Stimulated activated CD8-positive, alpha-beta memory T cell treated with anti-CD3 and anti-CD28 coated beads, Interleukin-2, amount 100 ng/mL, for 1 hour (primary cell): ENCODE results near the gene SLC30A1.
"Not testable (repeated sequence)": the region's sequence is repeated elsewhere in the genome, so short reads cannot be mapped to it uniquely, and the experiment has no call there.

Experiments
- DNase-seq, 2 donors: peaks; one replicate each; pipeline ENCODE4 v3.0.0-alpha.2; 2020; ENCODE audit warnings: low read depth in 2 of 2

SLC30A1 gene

GRCh38 chr1:211578640-211579439, at the start of gene SLC30A1:
SLC30A1 (minus strand) TSS chr1:211579161; CDS start chr1:211578612, 549 bp downstream.
- DNase-seq: peak; percentile 99

- DNase-seq: no peak
Observed at GRCh38 chr1:211628417-211628816, 49.5 kb upstream of the SLC30A1 start.

- no peak for DNase-seq
Observed at GRCh38 chr1:211627259-211627658, 48.3 kb upstream of the SLC30A1 start.

GRCh38 chr1:211625866-211626265, 46.9 kb upstream of the SLC30A1 start:
- not testable (repeated sequence) for DNase-seq

GRCh38 chr1:211625040-211625439, 46.1 kb upstream of the SLC30A1 start:
- no peak for DNase-seq

- DNase-seq: no peak
Observed at GRCh38 chr1:211623515-211623914, 44.6 kb upstream of the SLC30A1 start.

GRCh38 chr1:211621447-211622198, 42.7 kb upstream of the SLC30A1 start:
- no peak for DNase-seq

- DNase-seq: no peak
Observed at GRCh38 chr1:211620097-211620496, 41.1 kb upstream of the SLC30A1 start.

- no peak for DNase-seq
Observed at GRCh38 chr1:211619033-211619996, 40.4 kb upstream of the SLC30A1 start.

- no peak for DNase-seq
Observed at GRCh38 chr1:211616965-211617297, 38.0 kb upstream of the SLC30A1 start.

- DNase-seq: no peak
Observed at GRCh38 chr1:211616231-211616964, 37.4 kb upstream of the SLC30A1 start.

GRCh38 chr1:211614615-211615014, 35.7 kb upstream of the SLC30A1 start:
- no peak for DNase-seq

- DNase-seq: no peak
Observed at GRCh38 chr1:211613951-211614350, 35.0 kb upstream of the SLC30A1 start.

- DNase-seq: no peak
Observed at GRCh38 chr1:211613108-211613947, 34.4 kb upstream of the SLC30A1 start.

- DNase-seq: no peak
Observed at GRCh38 chr1:211612786-211613107, 33.8 kb upstream of the SLC30A1 start.

- DNase-seq: no peak
Observed at GRCh38 chr1:211611818-211612217, 32.9 kb upstream of the SLC30A1 start.

- no peak for DNase-seq
Observed at GRCh38 chr1:211610779-211611556, 32.0 kb upstream of the SLC30A1 start.

- no peak for DNase-seq
Observed at GRCh38 chr1:211609120-211610024, 30.4 kb upstream of the SLC30A1 start.
